ENCODE data around the gene SGCD.

SGCD gene

GRCh38 chr5:156339139-156339841, 12.3 kb downstream of the SGCD start:
- Histone ChIP-seq H3K4me3 (ENCODE audit: low read depth, low read length) (no peak overlapping the region), H3K27me3 (ENCODE audit: insufficient read depth, low read depth, severe bottlenecking) (no peaks in the 10 kb centered on the region), H3K9me3 (ENCODE audit: severe bottlenecking) (no peaks in the 10 kb centered on the region), H3K27ac (no peak overlapping the region), H3K36me3 (peaks cover 3% of the 10 kb centered on the region)
- TF ChIP-seq, protein P1, sequence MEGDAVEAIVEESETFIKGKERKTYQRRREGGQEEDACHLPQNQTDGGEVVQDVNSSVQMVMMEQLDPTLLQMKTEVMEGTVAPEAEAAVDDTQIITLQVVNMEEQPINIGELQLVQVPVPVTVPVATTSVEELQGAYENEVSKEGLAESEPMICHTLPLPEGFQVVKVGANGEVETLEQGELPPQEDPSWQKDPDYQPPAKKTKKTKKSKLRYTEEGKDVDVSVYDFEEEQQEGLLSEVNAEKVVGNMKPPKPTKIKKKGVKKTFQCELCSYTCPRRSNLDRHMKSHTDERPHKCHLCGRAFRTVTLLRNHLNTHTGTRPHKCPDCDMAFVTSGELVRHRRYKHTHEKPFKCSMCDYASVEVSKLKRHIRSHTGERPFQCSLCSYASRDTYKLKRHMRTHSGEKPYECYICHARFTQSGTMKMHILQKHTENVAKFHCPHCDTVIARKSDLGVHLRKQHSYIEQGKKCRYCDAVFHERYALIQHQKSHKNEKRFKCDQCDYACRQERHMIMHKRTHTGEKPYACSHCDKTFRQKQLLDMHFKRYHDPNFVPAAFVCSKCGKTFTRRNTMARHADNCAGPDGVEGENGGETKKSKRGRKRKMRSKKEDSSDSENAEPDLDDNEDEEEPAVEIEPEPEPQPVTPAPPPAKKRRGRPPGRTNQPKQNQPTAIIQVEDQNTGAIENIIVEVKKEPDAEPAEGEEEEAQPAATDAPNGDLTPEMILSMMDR (IDR thresholded peaks at IDR 0.05; ENCODE audit: low read depth, low read length) = no peak
- no peak for DNase-seq

- TF ChIP-seq, protein P1 (IDR thresholded peaks at IDR 0.05; ENCODE audit: low read depth, low read length) = no peak
- Histone ChIP-seq H3K27ac (no peak overlapping the region), H3K36me3 (peaks cover 12% of the 10 kb centered on the region), H3K9me3 (ENCODE audit: severe bottlenecking) (no peaks in the 10 kb centered on the region), H3K4me3 (ENCODE audit: low read depth, low read length) (no peak overlapping the region), H3K27me3 (ENCODE audit: insufficient read depth, low read depth, severe bottlenecking) (no peaks in the 10 kb centered on the region)
- DNase-seq = no peak
These were observed 13.9 kb downstream of the SGCD start for GRCh38 chr5:156340893-156341292.

DNA sequence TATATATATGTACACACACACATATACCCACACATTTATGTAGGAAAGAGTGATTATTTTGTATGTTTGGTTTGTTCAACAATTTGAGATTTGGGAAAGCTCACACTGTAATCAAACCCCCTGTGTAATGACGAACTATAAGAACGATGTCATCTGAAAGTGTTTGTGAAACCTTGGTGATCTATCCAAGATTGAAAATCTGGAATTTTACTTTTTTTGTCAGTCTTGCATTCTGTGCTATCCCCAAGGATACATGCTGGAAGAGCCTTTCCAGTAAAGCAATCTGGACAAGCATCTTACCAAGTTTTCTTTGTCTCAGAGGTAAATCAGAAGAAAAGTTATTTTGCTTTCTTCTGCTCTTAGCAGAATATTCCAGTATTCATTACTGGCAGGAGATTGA, 23.3 kb downstream of the SGCD start:
- TF ChIP-seq, protein P1 (IDR thresholded peaks at IDR 0.05; ENCODE audit: low read depth, low read length) = no peak
- H3K9me3 ChIP-seq (ENCODE audit: severe bottlenecking) = no peaks in the 10 kb centered on the region
- H3K27me3 ChIP-seq (ENCODE audit: insufficient read depth, low read depth, severe bottlenecking) = no peaks in the 10 kb centered on the region
- no peak overlapping the region for H3K27ac ChIP-seq
- no peak for DNase-seq
- peaks cover 43% of the 10 kb centered on the region for H3K36me3 ChIP-seq
- no peak overlapping the region for H3K4me3 ChIP-seq (ENCODE audit: low read depth, low read length)

DNA sequence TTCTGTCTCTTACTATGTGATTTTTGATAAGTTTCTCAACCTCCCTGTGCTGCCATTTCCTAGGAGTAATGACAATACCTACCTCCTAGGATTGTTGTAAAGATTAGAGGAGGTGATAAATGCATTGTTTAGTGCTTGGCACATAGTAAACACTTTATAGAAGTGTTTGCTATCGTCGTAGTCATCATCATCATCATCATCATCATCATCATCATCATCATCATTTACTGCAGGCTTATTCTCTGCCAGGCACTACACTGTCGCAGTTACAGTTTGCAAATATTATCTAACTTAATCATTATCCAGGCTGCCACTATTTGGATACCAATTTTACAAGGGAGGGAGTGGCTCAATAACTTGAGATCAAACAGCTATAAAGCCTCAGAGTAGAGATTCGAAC, 24.5 kb downstream of the SGCD start:
- H3K27me3 ChIP-seq (ENCODE audit: insufficient read depth, low read depth, severe bottlenecking) = no peaks in the 10 kb centered on the region
- TF ChIP-seq, protein P1 (IDR thresholded peaks at IDR 0.05; ENCODE audit: low read depth, low read length) = no peak
- H3K36me3 ChIP-seq = peaks cover 32% of the 10 kb centered on the region
- no peak overlapping the region for H3K27ac ChIP-seq
- no peak overlapping the region for H3K4me3 ChIP-seq (ENCODE audit: low read depth, low read length)
- DNase-seq = no peak
- no peaks in the 10 kb centered on the region for H3K9me3 ChIP-seq (ENCODE audit: severe bottlenecking)

DNA sequence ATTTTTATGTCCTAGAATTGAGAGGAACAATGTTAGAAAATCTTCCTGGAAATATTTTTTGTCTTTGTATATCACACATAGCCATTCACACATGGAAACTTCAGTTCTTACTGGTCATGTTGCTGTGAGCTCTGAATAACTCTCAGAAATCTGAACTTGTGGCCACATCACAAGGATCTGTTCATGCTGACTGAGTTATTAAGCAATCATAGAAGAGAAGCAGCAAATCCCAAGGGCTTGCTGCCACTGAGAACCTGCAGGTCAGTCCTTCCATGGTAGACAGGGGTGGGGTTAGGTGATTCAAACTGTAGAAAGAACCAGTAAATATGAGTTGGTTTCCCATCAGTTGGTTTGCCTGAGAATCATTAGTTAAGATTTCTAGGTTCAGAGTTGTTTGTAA, 27.6 kb downstream of the SGCD start:
- no peak overlapping the region for H3K27ac ChIP-seq
- TF ChIP-seq, protein P1 (IDR thresholded peaks at IDR 0.05; ENCODE audit: low read depth, low read length) = no peak
- no peak for DNase-seq
- no peaks in the 10 kb centered on the region for H3K27me3 ChIP-seq (ENCODE audit: insufficient read depth, low read depth, severe bottlenecking)
- no peaks in the 10 kb centered on the region for H3K9me3 ChIP-seq (ENCODE audit: severe bottlenecking)
- no peak overlapping the region for H3K4me3 ChIP-seq (ENCODE audit: low read depth, low read length)
- H3K36me3 ChIP-seq = peaks cover 9% of the 10 kb centered on the region

DNA sequence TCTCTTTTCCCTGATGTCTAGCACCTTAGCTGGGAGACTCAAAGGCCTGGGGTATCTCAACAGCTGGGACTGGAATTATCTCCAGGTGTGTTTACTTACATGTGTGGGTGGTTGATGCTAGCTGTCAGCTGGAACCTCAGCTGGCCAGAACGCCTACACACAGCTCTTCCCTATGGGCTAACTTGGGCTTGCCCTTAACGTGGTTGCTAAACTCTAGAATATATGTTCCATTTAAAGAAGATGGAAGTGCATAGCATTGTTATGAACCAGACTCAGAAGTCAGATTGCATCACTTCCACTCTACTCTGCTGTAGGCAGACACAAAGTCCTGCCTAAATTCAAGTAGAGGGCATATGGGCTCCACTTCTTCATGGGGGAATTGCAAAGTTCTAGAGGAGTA, 29.3 kb downstream of the SGCD start:
- no peaks in the 10 kb centered on the region for H3K27me3 ChIP-seq (ENCODE audit: insufficient read depth, low read depth, severe bottlenecking)
- H3K9me3 ChIP-seq (ENCODE audit: severe bottlenecking) = no peaks in the 10 kb centered on the region
- peaks cover 2% of the 10 kb centered on the region; the same call in 1 of the 2 replicates for H3K36me3 ChIP-seq
- H3K27ac ChIP-seq = no peak overlapping the region
- no peak for DNase-seq
- H3K4me3 ChIP-seq (ENCODE audit: low read depth, low read length) = no peak overlapping the region
- TF ChIP-seq, protein P1 (IDR thresholded peaks at IDR 0.05; ENCODE audit: low read depth, low read length) = no peak

Measured in WERI-Rb-1 (cell line).